Neutrophil (primary cell): ENCODE results near the gene XXYLT1.

Source experiments
- H3K27ac ChIP-seq: fragments of 200-600 bp; sonication (generic); 2 replicates; pipeline ENCODE4 v1.5.1; 2016; ENCODE audit warnings: mild to moderate bottlenecking, moderate library complexity
- H3K27me3 ChIP-seq: fragments of 200-600 bp; sonication (generic); 2 replicates; pipeline ENCODE4 v1.6.0; 2016; ENCODE audit warnings: mild to moderate bottlenecking
- H3K36me3 ChIP-seq: fragments of 200-600 bp; sonication (generic); 2 replicates; pipeline ENCODE4 v1.5.1; 2017
- H3K4me1 ChIP-seq, 2 experiments: fragments of 200-600 bp in 1 of 2; sonication (generic) in 1 of 2; 1 replicate in 1 of 2; 2 replicates in 1 of 2; pipeline versions ENCODE4 v1.5.1 to v1.6.1; 2013 to 2016; ENCODE audit warnings: low read depth in 1 of 2, low read length in 1 of 2, mild to moderate bottlenecking in 1 of 2, moderate library complexity in 1 of 2; ENCODE audit not compliant: control insufficient read depth in 1 of 2, insufficient read depth in 1 of 2
- H3K4me3 ChIP-seq, 2 experiments: fragments of 200-600 bp in 1 of 2; sonication (generic) in 1 of 2; 1 replicate in 1 of 2; 2 replicates in 1 of 2; pipeline ENCODE4 v1.5.1; 2013 to 2016; ENCODE audit warnings: low read depth in 1 of 2, low read length in 1 of 2, mild to moderate bottlenecking in 1 of 2, moderate library complexity in 1 of 2
- H3K9me3 ChIP-seq: fragments of 200-600 bp; sonication (generic); 2 replicates; pipeline ENCODE4 v1.5.1; 2016
- TF ChIP-seq, protein P1 (sequence below): fragments of 200-600 bp; sonication (generic); IDR thresholded peaks from 2 replicates; pipeline ENCODE4 v1.5.1; 2016; ENCODE audit warnings: antibody characterized with exemption

The XXYLT1 gene

DNA sequence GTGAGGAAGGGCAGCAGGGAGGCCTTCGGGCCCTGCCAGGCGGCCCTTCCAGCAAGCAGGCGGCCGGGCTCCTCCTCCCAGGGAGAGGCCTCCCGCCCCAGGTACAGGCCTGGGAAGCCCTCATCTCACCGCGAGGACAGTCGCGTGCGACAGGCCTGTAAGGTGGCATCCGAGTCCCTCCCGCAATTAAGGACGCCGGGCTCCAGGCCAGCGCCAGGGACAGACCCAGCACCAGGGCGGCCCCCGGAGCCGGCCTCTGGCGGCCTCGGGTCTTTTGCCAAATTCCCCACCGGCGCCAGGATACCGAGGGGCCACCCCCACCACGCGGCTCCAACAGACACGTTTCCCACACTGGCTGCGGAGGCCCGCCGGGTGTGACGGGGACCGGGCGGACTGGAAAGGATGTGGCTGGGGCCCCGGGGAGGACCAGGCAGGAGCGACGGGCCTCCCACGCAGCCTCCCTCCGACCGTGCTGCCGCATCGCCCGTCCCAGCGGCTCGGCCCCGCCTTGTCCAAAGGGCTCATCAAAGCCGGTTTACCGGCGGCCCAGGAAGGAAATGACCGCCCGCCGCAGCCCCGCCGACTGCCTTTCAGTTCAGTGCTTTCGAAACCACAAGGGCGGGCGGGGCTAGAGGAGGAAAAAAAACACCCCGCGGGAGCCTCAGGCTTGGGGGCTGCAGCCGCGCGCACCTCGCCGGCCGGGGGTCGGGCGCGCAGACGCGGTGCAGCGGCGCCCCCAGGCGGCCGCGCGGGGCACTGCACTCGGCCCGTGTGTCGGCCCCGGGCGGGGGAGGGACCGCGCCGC is 11.3 kb downstream of the XXYLT1 start:
- TF ChIP-seq, protein P1, sequence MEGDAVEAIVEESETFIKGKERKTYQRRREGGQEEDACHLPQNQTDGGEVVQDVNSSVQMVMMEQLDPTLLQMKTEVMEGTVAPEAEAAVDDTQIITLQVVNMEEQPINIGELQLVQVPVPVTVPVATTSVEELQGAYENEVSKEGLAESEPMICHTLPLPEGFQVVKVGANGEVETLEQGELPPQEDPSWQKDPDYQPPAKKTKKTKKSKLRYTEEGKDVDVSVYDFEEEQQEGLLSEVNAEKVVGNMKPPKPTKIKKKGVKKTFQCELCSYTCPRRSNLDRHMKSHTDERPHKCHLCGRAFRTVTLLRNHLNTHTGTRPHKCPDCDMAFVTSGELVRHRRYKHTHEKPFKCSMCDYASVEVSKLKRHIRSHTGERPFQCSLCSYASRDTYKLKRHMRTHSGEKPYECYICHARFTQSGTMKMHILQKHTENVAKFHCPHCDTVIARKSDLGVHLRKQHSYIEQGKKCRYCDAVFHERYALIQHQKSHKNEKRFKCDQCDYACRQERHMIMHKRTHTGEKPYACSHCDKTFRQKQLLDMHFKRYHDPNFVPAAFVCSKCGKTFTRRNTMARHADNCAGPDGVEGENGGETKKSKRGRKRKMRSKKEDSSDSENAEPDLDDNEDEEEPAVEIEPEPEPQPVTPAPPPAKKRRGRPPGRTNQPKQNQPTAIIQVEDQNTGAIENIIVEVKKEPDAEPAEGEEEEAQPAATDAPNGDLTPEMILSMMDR: peak; percentile 86
- H3K9me3 ChIP-seq: no peaks in the 10 kb centered on the region

DNA sequence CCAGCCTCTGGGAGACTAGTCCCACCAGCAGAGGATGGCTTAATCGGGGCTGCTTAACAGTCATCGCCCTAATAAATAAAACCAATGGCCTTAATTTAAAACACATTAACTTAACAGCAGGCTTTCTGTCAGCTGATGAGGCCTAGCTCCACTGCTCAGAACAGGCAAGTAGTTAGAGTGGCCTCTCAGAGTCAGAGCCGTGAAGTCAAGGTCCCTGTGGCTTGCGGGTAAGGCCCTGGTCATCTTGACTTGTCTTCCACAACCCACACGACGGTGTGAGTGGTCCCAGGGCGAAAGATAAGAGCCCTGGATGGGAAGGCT is 11.8 kb downstream of the XXYLT1 start:
- Histone ChIP-seq H3K36me3 (no peaks in the 10 kb centered on the region), H3K27me3 (no peaks in the 10 kb centered on the region), H3K27ac (peak overlapping the region; percentile 97), H3K9me3 (no peaks in the 10 kb centered on the region), H3K4me3 (peak overlapping the region; percentile 88 to 96), H3K4me1 (peaks cover 58 to 60% of the 10 kb centered on the region in 2 experiments)
- TF ChIP-seq, protein P1: no peak

More for the DNA sequence above, 11.3 kb downstream of the XXYLT1 start:
- no peaks in the 10 kb centered on the region for H3K27me3 ChIP-seq
- H3K27ac ChIP-seq: peak overlapping the region; percentile 97
- no peaks in the 10 kb centered on the region for H3K36me3 ChIP-seq
- peak overlapping the region; percentile 88 to 96 for H3K4me3 ChIP-seq
- peaks cover 64 to 65% of the 10 kb centered on the region in 2 experiments for H3K4me1 ChIP-seq

- Histone ChIP-seq H3K27me3 (no peaks in the 10 kb centered on the region), H3K4me3 (peak overlapping the region; percentile 88 to 96), H3K36me3 (no peaks in the 10 kb centered on the region), H3K27ac (peak overlapping the region; percentile 97), H3K9me3 (no peaks in the 10 kb centered on the region), H3K4me1 (peaks cover 53 to 55% of the 10 kb centered on the region in 2 experiments)
- TF ChIP-seq, protein P1: no peak
These were observed 12.4 kb downstream of the XXYLT1 start for GRCh38 chr3:195258449-195259153.

GRCh38 chr3:195257454-195258448 is 13.2 kb downstream of the XXYLT1 start:
- H3K4me3 ChIP-seq: no peak overlapping the region
- H3K36me3 ChIP-seq: no peaks in the 10 kb centered on the region
- H3K4me1 ChIP-seq: peaks cover 45 to 46% of the 10 kb centered on the region in 2 experiments
- TF ChIP-seq, protein P1: no peak
- H3K27ac ChIP-seq: peak overlapping the region; percentile 97
- H3K9me3 ChIP-seq: no peaks in the 10 kb centered on the region
- H3K27me3 ChIP-seq: no peaks in the 10 kb centered on the region
